ENCODE measurements around the gene ATP2C2. TPM values are rescaled to one million over a fixed set of nuclear protein-coding genes. Genes with fewer than 3 reads are reported as not detected.
A peak's percentile ranks its signal among the peaks of the same experiment; 100 is the strongest.

The ATP2C2 gene
- total RNA-seq, 1 donor from 2014 or later = 6.8 TPM

GRCh38 chr16:84482951-84483881 is 114.9 kb downstream of the ATP2C2 start:
- H3K27ac Mint-ChIP-seq = no peak overlapping the region
- no peak overlapping the region for H3K4me3 Mint-ChIP-seq (ENCODE audit: low read depth)
- H3K9me3 Mint-ChIP-seq (ENCODE audit: low read depth) = no peaks in the 10 kb centered on the region
- DNase-seq (ENCODE audit: low spot score, unreplicated experiment) = no peak
- peaks cover 19% of the 10 kb centered on the region for H3K36me3 Mint-ChIP-seq (ENCODE audit: insufficient read depth)
- H3K4me1 Mint-ChIP-seq (ENCODE audit: low read depth) = peaks cover 1% of the 10 kb centered on the region
- no peaks in the 10 kb centered on the region for H3K27me3 Mint-ChIP-seq
- TF ChIP-seq, protein P1, sequence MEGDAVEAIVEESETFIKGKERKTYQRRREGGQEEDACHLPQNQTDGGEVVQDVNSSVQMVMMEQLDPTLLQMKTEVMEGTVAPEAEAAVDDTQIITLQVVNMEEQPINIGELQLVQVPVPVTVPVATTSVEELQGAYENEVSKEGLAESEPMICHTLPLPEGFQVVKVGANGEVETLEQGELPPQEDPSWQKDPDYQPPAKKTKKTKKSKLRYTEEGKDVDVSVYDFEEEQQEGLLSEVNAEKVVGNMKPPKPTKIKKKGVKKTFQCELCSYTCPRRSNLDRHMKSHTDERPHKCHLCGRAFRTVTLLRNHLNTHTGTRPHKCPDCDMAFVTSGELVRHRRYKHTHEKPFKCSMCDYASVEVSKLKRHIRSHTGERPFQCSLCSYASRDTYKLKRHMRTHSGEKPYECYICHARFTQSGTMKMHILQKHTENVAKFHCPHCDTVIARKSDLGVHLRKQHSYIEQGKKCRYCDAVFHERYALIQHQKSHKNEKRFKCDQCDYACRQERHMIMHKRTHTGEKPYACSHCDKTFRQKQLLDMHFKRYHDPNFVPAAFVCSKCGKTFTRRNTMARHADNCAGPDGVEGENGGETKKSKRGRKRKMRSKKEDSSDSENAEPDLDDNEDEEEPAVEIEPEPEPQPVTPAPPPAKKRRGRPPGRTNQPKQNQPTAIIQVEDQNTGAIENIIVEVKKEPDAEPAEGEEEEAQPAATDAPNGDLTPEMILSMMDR (IDR thresholded peaks at IDR 0.05; ENCODE audit: unreplicated experiment) = no peak

- H3K4me3 Mint-ChIP-seq (ENCODE audit: low read depth) = no peak overlapping the region
- no peak for DNase-seq (ENCODE audit: low spot score, unreplicated experiment)
- no peaks in the 10 kb centered on the region for H3K9me3 Mint-ChIP-seq (ENCODE audit: low read depth)
- TF ChIP-seq, protein P1 (IDR thresholded peaks at IDR 0.05; ENCODE audit: unreplicated experiment) = no peak
- H3K4me1 Mint-ChIP-seq (ENCODE audit: low read depth) = peaks cover 1% of the 10 kb centered on the region
- H3K36me3 Mint-ChIP-seq (ENCODE audit: insufficient read depth) = peaks cover 21% of the 10 kb centered on the region
- H3K27ac Mint-ChIP-seq = no peak overlapping the region
- no peaks in the 10 kb centered on the region for H3K27me3 Mint-ChIP-seq
Measured at GRCh38 chr16:84483882-84484565, 115.7 kb downstream of the ATP2C2 start.

GRCh38 chr16:84484579-84485254 is 116.4 kb downstream of the ATP2C2 start:
- Mint-ChIP-seq H3K27me3 (no peaks in the 10 kb centered on the region), H3K4me1 (ENCODE audit: low read depth) (peaks cover 1% of the 10 kb centered on the region), H3K9me3 (ENCODE audit: low read depth) (no peaks in the 10 kb centered on the region), H3K4me3 (ENCODE audit: low read depth) (no peak overlapping the region), H3K36me3 (ENCODE audit: insufficient read depth) (peaks cover 21% of the 10 kb centered on the region), H3K27ac (no peak overlapping the region)
- DNase-seq (ENCODE audit: low spot score, unreplicated experiment) = peak; percentile 47
- TF ChIP-seq, protein P1 (IDR thresholded peaks at IDR 0.05; ENCODE audit: unreplicated experiment) = peak; percentile 83

DNA sequence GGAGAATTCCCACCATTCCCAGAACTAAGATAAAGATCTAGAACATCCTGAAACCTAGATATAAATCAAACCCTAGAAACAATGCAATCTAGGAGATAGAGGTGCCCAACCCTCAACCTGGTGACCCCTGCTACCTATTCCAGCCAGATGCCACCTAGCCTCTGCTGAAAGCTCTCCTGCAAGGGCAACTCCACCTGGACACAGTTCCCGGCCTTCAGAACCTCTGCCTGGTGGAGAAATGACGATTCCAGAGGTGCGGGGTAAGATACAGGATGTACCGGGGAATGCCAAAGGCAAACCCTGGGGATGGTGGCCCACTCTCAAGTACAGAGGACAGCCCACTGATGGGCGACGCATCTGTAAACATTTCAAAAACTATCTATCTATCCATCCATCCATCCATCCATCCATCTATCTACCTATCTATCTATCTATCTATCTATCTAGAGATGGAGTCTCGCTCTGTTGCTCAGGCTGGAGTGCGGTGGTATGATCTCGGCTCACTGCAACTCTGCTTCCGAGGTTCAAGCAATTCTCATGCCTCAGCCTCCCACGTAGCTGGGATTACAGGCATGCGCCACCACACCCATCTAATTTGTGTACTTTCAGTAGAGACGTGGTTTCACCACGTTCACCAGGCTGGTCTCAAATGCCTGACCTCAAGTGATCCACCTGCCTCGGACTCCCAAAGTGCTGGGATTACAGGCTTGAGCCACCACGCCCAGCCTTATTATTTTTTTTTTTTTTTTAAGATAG is 117.1 kb downstream of the ATP2C2 start:
- no peak overlapping the region for H3K4me3 Mint-ChIP-seq (ENCODE audit: low read depth)
- H3K9me3 Mint-ChIP-seq (ENCODE audit: low read depth) = no peaks in the 10 kb centered on the region
- TF ChIP-seq, protein P1 (IDR thresholded peaks at IDR 0.05; ENCODE audit: unreplicated experiment) = no peak
- H3K4me1 Mint-ChIP-seq (ENCODE audit: low read depth) = peaks cover 1% of the 10 kb centered on the region
- H3K27ac Mint-ChIP-seq = no peak overlapping the region
- H3K27me3 Mint-ChIP-seq = no peaks in the 10 kb centered on the region
- peaks cover 25% of the 10 kb centered on the region for H3K36me3 Mint-ChIP-seq (ENCODE audit: insufficient read depth)
- no peak for DNase-seq (ENCODE audit: low spot score, unreplicated experiment)
